Amniotic stem cell (primary cell): Measurements from ENCODE around the gene NFKBIE.

Experiments used
- DNase-seq: peaks from one replicate; lab custom pipeline; 2025; lab: John Stamatoyannopoulos, UW

NFKBIE gene

DNA sequence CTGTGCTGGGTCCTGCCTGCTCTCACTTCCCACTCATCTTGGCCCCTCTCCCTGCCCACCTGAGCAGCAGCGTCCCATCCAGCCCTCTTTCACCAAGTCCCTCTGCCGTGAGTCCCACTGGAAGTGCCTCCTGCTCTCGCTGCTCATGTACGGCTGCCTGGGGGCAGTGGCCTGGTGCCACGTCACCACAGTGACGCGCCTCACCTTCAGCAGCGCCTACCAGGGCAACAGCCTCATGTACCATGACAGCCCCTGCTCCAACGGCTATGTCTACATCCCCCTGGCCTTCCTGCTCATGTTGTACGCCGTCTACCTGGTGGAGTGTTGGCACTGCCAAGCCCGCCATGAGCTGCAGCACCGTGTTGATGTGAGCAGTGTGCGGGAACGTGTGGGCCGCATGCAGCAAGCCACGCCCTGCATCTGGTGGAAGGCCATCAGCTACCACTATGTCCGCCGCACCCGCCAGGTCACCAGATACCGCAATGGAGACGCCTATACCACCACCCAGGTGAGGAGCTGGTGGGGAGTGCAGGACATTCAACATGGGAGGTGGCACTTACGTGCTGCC, 7.7 kb upstream of the NFKBIE start:
- no peak for DNase-seq

DNA sequence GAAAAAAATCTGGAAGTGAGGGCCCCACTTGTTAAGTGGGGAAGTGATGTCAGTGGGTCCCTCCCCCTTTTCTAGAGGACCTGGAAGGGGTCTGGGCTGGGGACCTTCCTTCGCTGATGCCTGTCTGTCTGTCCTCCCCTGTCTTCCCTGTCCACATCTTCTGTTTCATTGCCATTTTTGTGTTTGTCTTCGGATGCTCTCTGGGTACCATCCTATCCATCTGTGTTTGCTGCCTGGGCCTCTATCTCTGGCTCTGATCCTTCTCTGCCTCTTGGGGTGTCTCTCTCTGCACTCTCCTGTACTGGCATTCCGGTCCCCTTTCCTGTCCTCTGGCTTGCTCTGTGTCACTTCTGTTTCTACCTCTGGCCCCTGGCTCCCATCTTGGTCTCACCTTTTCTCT, 7.2 kb upstream of the NFKBIE start:
- DNase-seq = no peak

DNA sequence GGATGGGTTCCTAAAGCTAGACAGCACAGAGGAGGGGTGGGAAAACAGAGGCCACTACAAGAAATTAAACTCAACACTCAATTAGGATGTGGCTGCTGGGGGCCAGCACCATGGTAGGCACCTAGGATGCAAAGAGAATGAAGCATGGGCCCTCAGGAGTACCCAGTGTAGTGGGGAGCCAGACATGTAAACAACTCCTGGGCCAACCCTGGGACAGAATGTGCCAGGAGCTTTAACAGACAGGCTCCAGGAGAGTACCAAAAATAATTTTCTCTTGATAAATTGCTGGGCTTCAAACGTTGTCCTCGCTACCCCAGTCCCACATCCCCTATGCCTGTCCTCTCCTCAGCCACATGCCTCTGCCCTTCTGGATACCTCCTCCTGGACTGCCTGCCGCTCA, 6.6 kb upstream of the NFKBIE start:
- DNase-seq = no peak

- DNase-seq = no peak
These were observed 6.0 kb upstream of the NFKBIE start for GRCh38 chr6:44271406-44271723.

DNA sequence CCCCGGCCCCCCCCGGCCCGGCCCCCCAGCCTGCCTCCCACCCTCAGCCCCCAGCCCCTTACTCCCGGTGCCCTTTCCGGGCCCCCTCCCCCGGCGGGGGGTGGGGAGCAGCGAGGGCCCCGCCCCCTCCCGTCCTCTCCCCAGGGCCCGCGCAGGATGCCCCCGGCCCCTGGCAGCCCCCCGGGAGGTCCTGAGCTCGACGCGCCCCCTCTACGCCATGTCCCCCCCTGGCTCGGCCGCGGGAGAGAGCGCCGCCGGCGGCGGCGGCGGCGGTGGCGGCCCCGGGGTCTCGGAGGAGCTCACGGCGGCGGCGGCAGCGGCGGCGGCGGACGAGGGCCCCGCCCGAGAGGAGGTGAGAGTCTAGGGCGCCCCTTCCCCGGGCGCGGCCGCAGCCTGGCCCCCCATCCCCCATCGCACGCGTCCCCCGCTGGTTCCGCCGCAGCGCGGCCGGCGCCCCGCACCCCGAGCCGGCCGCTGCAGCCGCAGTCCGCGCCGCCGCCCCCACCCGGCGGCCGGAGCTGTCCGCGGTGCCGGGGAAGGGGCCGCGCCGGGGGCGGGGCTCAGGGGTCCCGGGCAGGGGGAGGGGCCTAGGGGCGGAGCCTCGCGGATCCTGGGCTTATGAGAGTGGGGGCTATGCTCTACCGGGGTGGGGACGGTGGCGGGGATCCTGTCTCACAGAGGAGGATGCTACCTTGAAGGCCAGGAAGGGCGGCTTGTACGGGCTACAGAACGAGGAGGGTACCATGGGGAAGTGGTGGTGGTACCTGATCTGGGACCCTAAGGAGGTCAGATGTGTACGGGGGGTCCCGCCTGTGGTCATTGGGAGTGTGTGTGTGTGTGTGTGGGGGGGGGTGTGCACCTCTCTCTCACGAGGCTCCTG, 5.4 kb upstream of the NFKBIE start:
- no peak for DNase-seq

GRCh38 chr6:44269921-44270525, 4.7 kb upstream of the NFKBIE start, which contains the start of gene TMEM151B:
TSS of gene TMEM151B (plus strand) at chr6:44270450. CDS start at chr6:44270743, 293 bp downstream.
- DNase-seq = no peak

DNA sequence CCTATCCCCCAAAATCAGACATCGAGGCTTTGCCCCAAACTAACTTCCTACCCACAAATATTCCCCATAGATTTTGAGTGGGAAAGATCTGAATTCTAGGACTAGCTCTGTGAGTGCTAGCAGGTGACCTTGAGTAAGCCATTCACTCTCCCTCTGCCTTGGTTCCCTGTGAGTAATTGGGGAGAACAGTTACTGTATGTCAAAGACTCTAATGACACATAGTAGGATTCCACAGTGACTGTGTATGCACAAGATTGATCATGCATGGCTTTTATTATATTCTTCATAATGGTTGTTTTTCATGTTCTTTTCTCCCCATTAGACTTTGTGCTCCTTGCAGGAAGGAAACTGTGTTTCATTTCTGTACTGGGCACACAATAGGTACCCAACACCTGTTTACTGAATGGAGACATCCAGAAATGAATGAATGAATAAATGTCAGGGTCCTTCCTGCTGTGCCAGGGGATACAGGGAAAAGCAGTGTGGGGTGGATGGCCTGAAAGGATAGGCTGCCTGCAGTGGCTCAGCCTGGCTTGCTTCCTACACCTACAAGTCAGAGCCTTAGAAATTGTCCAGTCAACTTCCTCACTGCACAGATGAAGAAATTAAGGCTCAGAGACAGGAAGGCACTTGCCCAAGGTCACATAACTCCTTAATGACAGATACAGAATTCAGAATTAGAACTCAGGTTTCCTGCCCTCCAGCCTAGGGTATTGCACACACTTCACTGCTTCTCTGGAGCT, 4.0 kb upstream of the NFKBIE start:
- DNase-seq = no peak

DNA sequence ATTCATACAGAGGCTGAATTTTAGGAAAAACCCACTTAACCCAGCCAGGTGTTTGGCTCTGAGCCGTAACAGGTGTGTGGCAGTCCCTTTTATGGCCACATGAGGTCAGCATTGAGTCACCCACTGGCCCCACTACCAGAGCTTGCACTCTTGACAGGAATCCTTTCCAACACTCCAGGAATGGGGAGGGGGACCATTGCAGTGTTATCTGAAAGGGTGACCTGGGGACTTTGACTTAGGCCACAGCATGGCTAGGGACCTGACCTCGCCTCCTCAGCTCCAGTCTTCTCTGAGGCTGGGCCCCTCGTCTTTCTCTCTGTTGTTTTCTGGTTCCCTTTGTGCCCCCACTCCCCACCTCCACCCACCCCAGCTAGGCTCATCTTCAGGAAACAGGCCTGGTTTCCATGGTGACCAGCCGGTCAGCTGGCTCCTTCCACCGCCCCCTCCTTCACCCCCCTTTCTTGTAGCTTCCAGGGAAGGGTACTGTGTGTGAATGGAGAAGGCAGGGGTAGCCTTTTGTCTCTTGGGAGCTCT, 2.8 kb upstream of the NFKBIE start:
- no peak for DNase-seq

GRCh38 chr6:44267252-44267651, 1.9 kb upstream of the NFKBIE start:
- no peak for DNase-seq

DNA sequence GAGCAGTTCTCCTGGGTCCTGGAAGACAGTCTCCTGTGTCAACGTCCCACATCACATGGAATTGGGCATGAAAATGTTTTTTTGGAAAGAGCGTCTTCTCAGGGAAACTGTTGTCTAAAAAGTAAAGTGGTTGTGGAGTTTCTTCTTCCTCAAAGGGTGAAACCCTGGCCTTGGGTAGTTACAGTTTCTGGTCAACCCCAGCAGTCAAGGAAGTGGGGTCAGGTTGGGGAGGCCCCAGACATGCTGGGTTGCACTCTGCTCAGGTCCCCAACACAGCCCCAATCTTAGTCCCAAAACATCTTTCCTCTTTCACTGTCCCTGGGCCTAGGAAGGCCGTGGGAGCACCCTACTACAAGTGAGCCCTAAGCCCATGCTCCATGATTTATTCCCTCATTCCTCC, 996 bp upstream of the NFKBIE start:
- DNase-seq = no peak

GRCh38 chr6:44265722-44266233, 427 bp upstream of the NFKBIE start:
- DNase-seq = no peak

GRCh38 chr6:44264154-44265006, 971 bp downstream of the NFKBIE start:
- DNase-seq = no peak

GRCh38 chr6:44263354-44264100, 1.8 kb downstream of the NFKBIE start:
- no peak for DNase-seq

DNA sequence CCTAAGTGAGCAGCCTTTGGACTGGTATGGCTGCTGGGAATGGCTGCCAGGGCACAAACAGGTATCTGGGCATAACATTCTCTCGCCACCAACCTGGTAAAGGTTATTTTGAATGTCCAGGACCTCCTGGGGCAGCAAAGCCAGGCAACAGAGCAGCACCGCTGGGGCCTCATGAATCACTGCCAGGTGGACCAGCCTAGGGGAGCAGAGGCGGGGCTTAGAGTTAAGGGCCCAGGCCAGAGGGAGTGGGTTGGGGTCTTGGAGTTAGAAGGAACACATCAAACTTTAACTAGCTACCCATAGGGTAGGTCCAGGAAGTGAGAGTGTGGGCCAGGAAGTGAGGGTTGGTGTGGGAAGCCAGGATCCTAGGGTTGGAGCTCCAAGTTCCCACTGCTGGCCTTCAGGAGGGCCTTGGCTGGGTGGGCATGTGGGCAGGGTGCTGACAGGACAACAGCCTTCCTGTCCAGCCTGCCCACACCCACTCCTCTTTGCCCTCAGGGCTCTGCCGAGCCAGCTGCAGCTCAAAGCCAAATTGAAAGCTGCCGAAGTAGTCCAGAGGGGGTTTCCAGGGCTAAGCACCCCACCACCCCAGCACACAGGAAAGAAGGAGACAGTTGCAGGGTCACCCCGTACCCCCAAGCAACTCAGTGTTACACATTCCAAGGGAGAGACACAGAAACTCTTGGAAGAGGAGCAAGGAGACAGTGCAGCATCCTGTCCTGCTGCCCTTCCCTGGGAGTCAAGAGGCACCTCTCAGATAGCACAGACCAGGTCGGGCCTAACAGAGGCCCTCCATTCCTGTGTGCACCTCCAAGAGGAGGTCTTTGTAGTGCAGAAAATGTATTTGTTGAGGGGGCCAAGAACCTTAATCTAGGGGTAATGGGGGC, 2.6 kb downstream of the NFKBIE start:
- DNase-seq = no peak

- DNase-seq = no peak
These were observed 3.8 kb downstream of the NFKBIE start for GRCh38 chr6:44261581-44261980.

DNA sequence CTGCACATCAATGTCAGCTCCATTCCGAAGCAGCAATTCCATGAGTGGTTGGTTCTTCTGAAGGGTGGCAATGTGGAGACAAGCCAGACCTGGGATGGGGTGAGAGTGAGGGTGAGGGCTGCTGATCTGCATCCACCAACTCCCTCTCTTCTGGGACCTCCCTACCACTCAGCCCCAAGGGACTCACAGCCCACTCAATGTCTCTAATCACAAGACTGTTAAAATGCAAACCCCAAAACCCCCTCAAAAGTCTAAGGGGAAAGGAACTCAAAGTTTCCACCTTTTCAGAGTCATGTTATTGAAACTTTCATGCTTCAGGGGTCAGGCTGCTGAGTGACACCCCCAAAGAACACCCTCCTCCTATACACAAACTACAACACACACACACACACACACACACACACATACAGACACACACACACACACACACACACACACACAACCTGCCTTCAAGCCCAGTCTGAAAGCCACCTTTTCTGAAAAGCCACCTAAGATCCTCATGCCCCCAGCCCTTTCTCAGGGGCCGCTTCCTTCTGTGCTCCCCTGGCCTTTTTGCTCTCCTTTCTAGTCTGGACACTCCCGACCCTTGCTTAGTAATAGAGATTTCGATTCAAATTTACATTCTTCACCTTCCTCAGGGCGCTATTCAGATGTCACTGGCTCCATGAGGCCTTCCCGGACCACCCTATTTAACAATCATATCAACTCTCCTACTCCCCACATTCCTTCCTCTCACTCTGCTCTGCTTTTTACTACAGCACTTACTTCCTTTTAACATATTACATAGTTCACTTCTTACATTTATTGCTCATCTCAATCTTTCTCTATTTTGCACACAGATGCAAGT, 4.7 kb downstream of the NFKBIE start:
- DNase-seq = no peak

DNA sequence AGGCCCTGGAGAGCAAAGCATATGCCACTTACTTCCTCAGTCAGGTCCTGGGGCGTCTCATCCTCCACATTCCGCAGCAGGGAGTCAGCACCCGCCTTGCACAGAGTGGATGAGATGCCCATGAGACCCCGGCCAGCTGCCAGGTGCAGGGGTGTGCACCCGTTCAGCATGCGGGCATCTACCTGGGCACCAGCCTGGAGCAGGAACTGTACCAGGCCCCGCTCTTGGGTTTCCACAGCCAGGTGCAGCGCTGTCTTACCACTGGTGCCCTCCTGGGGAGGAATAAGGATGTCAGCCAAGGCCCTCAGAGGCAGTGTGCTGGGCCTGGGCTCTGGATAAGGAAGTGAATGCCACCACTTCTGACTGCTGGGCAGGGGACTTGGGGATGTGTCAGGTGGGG, 5.3 kb downstream of the NFKBIE start:
- no peak for DNase-seq

DNA sequence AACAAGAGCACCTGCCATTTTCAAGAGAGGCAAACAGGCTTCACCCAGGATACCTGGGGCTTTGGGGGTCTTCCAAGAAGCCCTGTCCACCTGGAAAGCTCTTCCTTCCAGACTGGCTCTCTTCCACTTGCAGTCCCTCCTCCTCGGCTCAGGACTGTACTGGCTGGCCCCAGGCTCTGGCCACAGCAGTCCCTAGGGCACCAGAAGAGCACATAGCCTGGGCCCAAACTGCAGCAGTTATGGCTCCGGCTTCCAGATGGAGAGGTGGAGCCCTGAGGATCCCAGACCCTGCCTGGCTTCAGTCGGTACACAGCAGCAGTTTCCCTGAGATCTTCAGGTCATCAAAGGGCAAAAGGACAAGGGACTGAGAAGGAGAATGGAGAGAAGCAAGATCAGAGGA, 6.4 kb downstream of the NFKBIE start:
- no peak for DNase-seq
